Stimulated activated naive CD8-positive, alpha-beta T cell treated with anti-CD3 and anti-CD28 coated beads, Interleukin-15, Interleukin-2, amounts not matched to agents 100 ng/mL and 50 ng/mL, for 24 hours (primary cell): Measurements from ENCODE around the gene QSER1.
"Not testable (repeated sequence)": the region's sequence is repeated elsewhere in the genome, so short reads cannot be mapped to it uniquely, and the experiment has no call there.

Experiments used
- H3K27ac Mint-ChIP-seq: one replicate; pipeline ENCODE4 v1.8.0; 2021; ENCODE audit warnings: mild to moderate bottlenecking, mixed read lengths
- H3K27me3 Mint-ChIP-seq: one replicate; pipeline ENCODE4 v1.8.0; 2021; ENCODE audit warnings: mixed read lengths
- H3K36me3 Mint-ChIP-seq: one replicate; pipeline ENCODE4 v1.8.0; 2021; ENCODE audit warnings: low read depth, mixed read lengths
- H3K4me1 Mint-ChIP-seq: one replicate; pipeline ENCODE4 v1.8.0; 2021; ENCODE audit warnings: low read depth, mixed read lengths
- H3K4me3 Mint-ChIP-seq: one replicate; pipeline ENCODE4 v1.8.0; 2021; ENCODE audit warnings: mild to moderate bottlenecking, mixed read lengths
- H3K9me3 Mint-ChIP-seq: one replicate; pipeline ENCODE4 v1.8.0; 2021; ENCODE audit warnings: mixed read lengths

QSER1 gene

GRCh38 chr11:32892355-32893092, at the start of gene QSER1:
Gene QSER1 (plus strand): TSS chr11:32892811. CDS start chr11:32893126, 315 bp downstream.
- Mint-ChIP-seq H3K4me1 (peaks cover 38% of the 10 kb centered on the region), H3K27me3 (no peaks in the 10 kb centered on the region), H3K27ac (peak within 1 kb of the TSS; percentile 96), H3K4me3 (peak within 1 kb of the TSS; percentile 87), H3K9me3 (no peaks in the 10 kb centered on the region), H3K36me3 (peaks cover 7% of the 10 kb centered on the region)

- Mint-ChIP-seq H3K27ac (no peak overlapping the region), H3K9me3 (no peaks in the 10 kb centered on the region), H3K27me3 (no peaks in the 10 kb centered on the region), H3K4me3 (no peak overlapping the region), H3K4me1 (no peaks in the 10 kb centered on the region), H3K36me3 (no peaks in the 10 kb centered on the region)
Measured at GRCh38 chr11:32843544-32843943, 49.1 kb upstream of the QSER1 start.

GRCh38 chr11:32847511-32847910, 45.1 kb upstream of the QSER1 start:
- Mint-ChIP-seq H3K4me3 (no peak overlapping the region), H3K27me3 (no peaks in the 10 kb centered on the region), H3K9me3 (no peaks in the 10 kb centered on the region), H3K36me3 (no peaks in the 10 kb centered on the region), H3K4me1 (no peaks in the 10 kb centered on the region), H3K27ac (no peak overlapping the region)

GRCh38 chr11:32849761-32850160, 42.9 kb upstream of the QSER1 start:
- Mint-ChIP-seq H3K4me3 (no peak overlapping the region), H3K27ac (no peak overlapping the region), H3K27me3 (no peaks in the 10 kb centered on the region), H3K9me3 (no peaks in the 10 kb centered on the region), H3K4me1 (no peaks in the 10 kb centered on the region), H3K36me3 (no peaks in the 10 kb centered on the region)

- H3K27me3 Mint-ChIP-seq, result peaks cover 3% of the 10 kb centered on the region
- H3K4me3 Mint-ChIP-seq, result no peak overlapping the region
- H3K4me1 Mint-ChIP-seq, result no peaks in the 10 kb centered on the region
- no peak overlapping the region for H3K27ac Mint-ChIP-seq
- H3K9me3 Mint-ChIP-seq, result no peaks in the 10 kb centered on the region
- H3K36me3 Mint-ChIP-seq, result no peaks in the 10 kb centered on the region
Measured at GRCh38 chr11:32851251-32851650, 41.4 kb upstream of the QSER1 start.

- H3K27ac Mint-ChIP-seq, result no peak overlapping the region
- H3K27me3 Mint-ChIP-seq, result peaks cover 7% of the 10 kb centered on the region
- H3K36me3 Mint-ChIP-seq, result no peaks in the 10 kb centered on the region
Measured at GRCh38 chr11:32852207-32852606, 40.4 kb upstream of the QSER1 start.

GRCh38 chr11:32855601-32856000, 37.0 kb upstream of the QSER1 start:
- Mint-ChIP-seq H3K36me3 (no peaks in the 10 kb centered on the region), H3K4me1 (no peaks in the 10 kb centered on the region), H3K27me3 (peaks cover 17% of the 10 kb centered on the region), H3K9me3 (no peaks in the 10 kb centered on the region), H3K4me3 (no peak overlapping the region), H3K27ac (no peak overlapping the region)

More at GRCh38 chr11:32852207-32852606, 40.4 kb upstream of the QSER1 start:
- Mint-ChIP-seq H3K9me3 (no peaks in the 10 kb centered on the region), H3K4me3 (no peak overlapping the region), H3K4me1 (no peaks in the 10 kb centered on the region)

- H3K27ac Mint-ChIP-seq, result no peak overlapping the region
- no peak overlapping the region for H3K4me3 Mint-ChIP-seq
- H3K4me1 Mint-ChIP-seq, result no peaks in the 10 kb centered on the region
- H3K9me3 Mint-ChIP-seq, result no peaks in the 10 kb centered on the region
- H3K36me3 Mint-ChIP-seq, result no peaks in the 10 kb centered on the region
- peaks cover 21% of the 10 kb centered on the region for H3K27me3 Mint-ChIP-seq
Measured at GRCh38 chr11:32858731-32859130, 33.9 kb upstream of the QSER1 start.

- H3K4me3 Mint-ChIP-seq, result no peak overlapping the region
- no peaks in the 10 kb centered on the region for H3K4me1 Mint-ChIP-seq
- no peak overlapping the region for H3K27ac Mint-ChIP-seq
Measured at GRCh38 chr11:32861850-32862577, 30.6 kb upstream of the QSER1 start.

GRCh38 chr11:32864555-32864954, 28.1 kb upstream of the QSER1 start:
- Mint-ChIP-seq H3K27ac (no peak overlapping the region), H3K36me3 (no peaks in the 10 kb centered on the region), H3K27me3 (peaks cover 13% of the 10 kb centered on the region), H3K4me1 (no peaks in the 10 kb centered on the region), H3K4me3 (no peak overlapping the region), H3K9me3 (no peaks in the 10 kb centered on the region)

More at GRCh38 chr11:32861850-32862577, 30.6 kb upstream of the QSER1 start:
- Mint-ChIP-seq H3K9me3 (no peaks in the 10 kb centered on the region), H3K27me3 (peaks cover 20% of the 10 kb centered on the region), H3K36me3 (no peaks in the 10 kb centered on the region)

- H3K36me3 Mint-ChIP-seq, H3K4me3 Mint-ChIP-seq, H3K4me1 Mint-ChIP-seq, H3K27ac Mint-ChIP-seq, H3K9me3 Mint-ChIP-seq: not testable (repeated sequence)
- H3K27me3 Mint-ChIP-seq, result peaks cover 13% of the 10 kb centered on the region
Measured at GRCh38 chr11:32868752-32869151, 23.9 kb upstream of the QSER1 start.

GRCh38 chr11:32870676-32871075, 21.9 kb upstream of the QSER1 start:
- Mint-ChIP-seq H3K4me3 (no peak overlapping the region), H3K27me3 (peaks cover 16% of the 10 kb centered on the region), H3K9me3 (no peaks in the 10 kb centered on the region), H3K27ac (no peak overlapping the region), H3K4me1 (no peaks in the 10 kb centered on the region), H3K36me3 (no peaks in the 10 kb centered on the region)

- no peak overlapping the region for H3K4me3 Mint-ChIP-seq
- no peaks in the 10 kb centered on the region for H3K36me3 Mint-ChIP-seq
- H3K27ac Mint-ChIP-seq, result no peak overlapping the region
- no peaks in the 10 kb centered on the region for H3K4me1 Mint-ChIP-seq
- H3K27me3 Mint-ChIP-seq, result peaks cover 11% of the 10 kb centered on the region
- no peaks in the 10 kb centered on the region for H3K9me3 Mint-ChIP-seq
Measured at GRCh38 chr11:32874132-32874531, 18.5 kb upstream of the QSER1 start.

GRCh38 chr11:32881286-32881685, 11.3 kb upstream of the QSER1 start:
- H3K9me3 Mint-ChIP-seq, result no peaks in the 10 kb centered on the region
- no peak overlapping the region for H3K27ac Mint-ChIP-seq
- H3K4me1 Mint-ChIP-seq, result no peaks in the 10 kb centered on the region
- no peak overlapping the region for H3K4me3 Mint-ChIP-seq
- H3K36me3 Mint-ChIP-seq, result no peaks in the 10 kb centered on the region
- peaks cover 1% of the 10 kb centered on the region for H3K27me3 Mint-ChIP-seq

GRCh38 chr11:32883421-32883820, 9.2 kb upstream of the QSER1 start:
- Mint-ChIP-seq H3K27me3 (no peaks in the 10 kb centered on the region), H3K9me3 (no peaks in the 10 kb centered on the region), H3K4me3 (no peak overlapping the region), H3K4me1 (no peaks in the 10 kb centered on the region), H3K27ac (no peak overlapping the region), H3K36me3 (no peaks in the 10 kb centered on the region)
